ENCODE data around the gene PLCH1.
"Not testable (repeated sequence)": the region's sequence is repeated elsewhere in the genome, so short reads cannot be mapped to it uniquely, and the experiment has no call there.

PLCH1 gene

GRCh38 chr3:155411500-155412223, 333.2 kb downstream of the PLCH1 start:
- DNase-seq, result no peak

- DNase-seq, result no peak
Measured at GRCh38 chr3:155409336-155409735, 335.5 kb downstream of the PLCH1 start.

- no peak for DNase-seq
Measured at GRCh38 chr3:155407971-155408370, 336.9 kb downstream of the PLCH1 start.

GRCh38 chr3:155407331-155407730, 337.5 kb downstream of the PLCH1 start:
- DNase-seq, result no peak

GRCh38 chr3:155404486-155404885, 340.4 kb downstream of the PLCH1 start:
- DNase-seq, result no peak

GRCh38 chr3:155402656-155403055, 342.2 kb downstream of the PLCH1 start:
- no peak for DNase-seq

GRCh38 chr3:155398046-155398445, 346.8 kb downstream of the PLCH1 start:
- DNase-seq, result no peak

- DNase-seq, result not testable (repeated sequence)
Measured at GRCh38 chr3:155394896-155395295, 350.0 kb downstream of the PLCH1 start.

- DNase-seq, result no peak
Measured at GRCh38 chr3:155394240-155394639, 350.6 kb downstream of the PLCH1 start.

- DNase-seq, result no peak
Measured at GRCh38 chr3:155393316-155393715, 351.6 kb downstream of the PLCH1 start.

GRCh38 chr3:155392138-155392537, 352.7 kb downstream of the PLCH1 start:
- DNase-seq, result no peak

GRCh38 chr3:155391551-155391958, 353.3 kb downstream of the PLCH1 start:
- no peak for DNase-seq

GRCh38 chr3:155391104-155391503, 353.8 kb downstream of the PLCH1 start:
- DNase-seq, result no peak

- DNase-seq, result no peak
Measured at GRCh38 chr3:155390351-155390750, 354.5 kb downstream of the PLCH1 start.

- no peak for DNase-seq
Measured at GRCh38 chr3:155388417-155388816, 356.5 kb downstream of the PLCH1 start.

GRCh38 chr3:155387571-155387970, 357.3 kb downstream of the PLCH1 start:
- no peak for DNase-seq

GRCh38 chr3:155386919-155387318, 358.0 kb downstream of the PLCH1 start:
- DNase-seq, result no peak

- no peak for DNase-seq
Measured at GRCh38 chr3:155385896-155386625, 358.8 kb downstream of the PLCH1 start.

- DNase-seq, result no peak
Measured at GRCh38 chr3:155382396-155383042, 362.4 kb downstream of the PLCH1 start.

GRCh38 chr3:155377847-155378246, 367.0 kb downstream of the PLCH1 start:
- no peak for DNase-seq

- no peak for DNase-seq
Measured at GRCh38 chr3:155377071-155377470, 367.8 kb downstream of the PLCH1 start.

GRCh38 chr3:155372281-155372680, 372.6 kb downstream of the PLCH1 start:
- DNase-seq, result no peak

GRCh38 chr3:155370764-155371503, 373.9 kb downstream of the PLCH1 start:
- no peak for DNase-seq

All from effector CD8-positive, alpha-beta T cell (primary cell).